KMS-11 (cell line): Measurements from ENCODE around the gene CCDC15.

Source experiments
- H2AFZ ChIP-seq: fragments of 200-600 bp; sonication (generic); 2 replicates; pipeline ENCODE4 v1.6.1; 2016; ENCODE audit warnings: antibody characterized with exemption, mixed run types, low read depth
- H3K27ac ChIP-seq: fragments of 200-600 bp; sonication (generic); 2 replicates; pipeline ENCODE4 v1.6.1; 2016; ENCODE audit warnings: mild to moderate bottlenecking, mixed run types
- H3K27me3 ChIP-seq: fragments of 200-600 bp; sonication (generic); 2 replicates; pipeline ENCODE4 v1.6.1; 2017; ENCODE audit warnings: mild to moderate bottlenecking, low read depth, mixed run types, moderate library complexity; ENCODE audit not compliant: insufficient read depth
- H3K36me3 ChIP-seq: fragments of 200-600 bp; sonication (generic); 2 replicates; pipeline ENCODE4 v1.6.1; 2017; ENCODE audit warnings: mild to moderate bottlenecking, mixed run types; ENCODE audit not compliant: insufficient read depth
- H3K4me1 ChIP-seq: fragments of 200-600 bp; sonication (generic); 2 replicates; pipeline ENCODE4 v1.6.1; 2016; ENCODE audit warnings: mild to moderate bottlenecking, low read depth, mixed run types; ENCODE audit not compliant: poor library complexity, severe bottlenecking
- H3K4me2 ChIP-seq: fragments of 200-600 bp; sonication (generic); 2 replicates; pipeline ENCODE4 v1.7.0; 2016; ENCODE audit warnings: mild to moderate bottlenecking, mixed run types
- H3K4me3 ChIP-seq: fragments of 200-600 bp; sonication (generic); IDR thresholded peaks from 2 replicates; pipeline ENCODE4 v1.6.1; 2017; ENCODE audit warnings: low read depth, low read length, mixed read lengths; ENCODE audit not compliant: insufficient read depth
- H3K79me2 ChIP-seq: fragments of 200-600 bp; sonication (generic); 2 replicates; pipeline ENCODE4 v1.6.1; 2016; ENCODE audit warnings: low read depth, mixed run types; ENCODE audit not compliant: insufficient read depth
- H3K9ac ChIP-seq: fragments of 200-600 bp; sonication (generic); 2 replicates; pipeline ENCODE4 v1.6.1; 2016; ENCODE audit warnings: mild to moderate bottlenecking, mixed run types
- H4K20me1 ChIP-seq: fragments of 200-600 bp; sonication (generic); 2 replicates; pipeline ENCODE4 v1.6.1; 2016; ENCODE audit warnings: mild to moderate bottlenecking, mixed run types; ENCODE audit not compliant: insufficient read depth
- CTCF ChIP-seq: fragments of 200-600 bp; sonication (generic); conservative IDR thresholded peaks from 2 replicates; pipeline ENCODE4 v1.6.1; 2017; ENCODE audit warnings: low read depth, mild to moderate bottlenecking, antibody characterized with exemption, low read length, moderate library complexity, mixed read lengths

CCDC15 gene

GRCh38 chr11:125071846-125072217 is 117.8 kb downstream of the CCDC15 start:
- no peak for TF ChIP-seq CTCF
- H3K9ac ChIP-seq: no peak overlapping the region
- H3K4me2 ChIP-seq: no peak overlapping the region
- H3K4me3 ChIP-seq: no peak overlapping the region
- H2AFZ ChIP-seq: no peak overlapping the region
- H3K4me1 ChIP-seq: no peaks in the 10 kb centered on the region
- no peaks in the 10 kb centered on the region for H3K27me3 ChIP-seq
- no peak overlapping the region for H3K27ac ChIP-seq
- H4K20me1 ChIP-seq: no peaks in the 10 kb centered on the region
- H3K36me3 ChIP-seq: no peaks in the 10 kb centered on the region
- no peaks in the 10 kb centered on the region for H3K79me2 ChIP-seq

GRCh38 chr11:125072218-125072960 is 118.4 kb downstream of the CCDC15 start:
- no peak for TF ChIP-seq CTCF
- Histone ChIP-seq H3K79me2 (no peaks in the 10 kb centered on the region), H2AFZ (no peak overlapping the region), H3K4me1 (no peaks in the 10 kb centered on the region), H3K27ac (no peak overlapping the region), H3K36me3 (no peaks in the 10 kb centered on the region), H3K4me3 (no peak overlapping the region), H3K4me2 (no peak overlapping the region), H4K20me1 (no peaks in the 10 kb centered on the region), H3K27me3 (no peaks in the 10 kb centered on the region), H3K9ac (no peak overlapping the region)

GRCh38 chr11:125072961-125073590 is 119.1 kb downstream of the CCDC15 start:
- H3K36me3 ChIP-seq: no peaks in the 10 kb centered on the region
- no peak overlapping the region for H2AFZ ChIP-seq
- H3K79me2 ChIP-seq: no peaks in the 10 kb centered on the region
- no peak overlapping the region for H3K9ac ChIP-seq
- H3K27me3 ChIP-seq: no peaks in the 10 kb centered on the region
- no peaks in the 10 kb centered on the region for H3K4me1 ChIP-seq
- H3K4me2 ChIP-seq: no peak overlapping the region
- no peak overlapping the region for H3K27ac ChIP-seq
- H3K4me3 ChIP-seq: no peak overlapping the region
- no peak for TF ChIP-seq CTCF
- no peaks in the 10 kb centered on the region for H4K20me1 ChIP-seq

GRCh38 chr11:125073616-125074483 is 119.8 kb downstream of the CCDC15 start:
- H4K20me1 ChIP-seq: no peaks in the 10 kb centered on the region
- H2AFZ ChIP-seq: no peak overlapping the region
- no peaks in the 10 kb centered on the region for H3K79me2 ChIP-seq
- no peaks in the 10 kb centered on the region for H3K4me1 ChIP-seq
- H3K9ac ChIP-seq: no peak overlapping the region
- no peaks in the 10 kb centered on the region for H3K36me3 ChIP-seq
- no peaks in the 10 kb centered on the region for H3K27me3 ChIP-seq
- no peak overlapping the region for H3K27ac ChIP-seq
- H3K4me2 ChIP-seq: no peak overlapping the region
- no peak overlapping the region for H3K4me3 ChIP-seq
- no peak for TF ChIP-seq CTCF
